Neutrophil (primary cell): ENCODE data around the gene TBATA.

Experiments
- H3K27ac ChIP-seq: fragments of 200-600 bp; sonication (generic); 2 replicates; pipeline ENCODE4 v1.5.1; 2016; ENCODE audit warnings: mild to moderate bottlenecking, moderate library complexity
- H3K27me3 ChIP-seq: fragments of 200-600 bp; sonication (generic); 2 replicates; pipeline ENCODE4 v1.6.0; 2016; ENCODE audit warnings: mild to moderate bottlenecking
- H3K36me3 ChIP-seq: fragments of 200-600 bp; sonication (generic); 2 replicates; pipeline ENCODE4 v1.5.1; 2017
- H3K4me1 ChIP-seq, 2 experiments: fragments of 200-600 bp in 1 of 2; sonication (generic) in 1 of 2; 1 replicate in 1 of 2; 2 replicates in 1 of 2; pipeline versions ENCODE4 v1.5.1 to v1.6.1; 2013 to 2016; ENCODE audit warnings: low read depth in 1 of 2, low read length in 1 of 2, mild to moderate bottlenecking in 1 of 2, moderate library complexity in 1 of 2; ENCODE audit not compliant: control insufficient read depth in 1 of 2, insufficient read depth in 1 of 2
- H3K4me3 ChIP-seq, 2 experiments: fragments of 200-600 bp in 1 of 2; sonication (generic) in 1 of 2; 1 replicate in 1 of 2; 2 replicates in 1 of 2; pipeline ENCODE4 v1.5.1; 2013 to 2016; ENCODE audit warnings: low read depth in 1 of 2, low read length in 1 of 2, mild to moderate bottlenecking in 1 of 2, moderate library complexity in 1 of 2
- H3K9me3 ChIP-seq: fragments of 200-600 bp; sonication (generic); 2 replicates; pipeline ENCODE4 v1.5.1; 2016
- TF ChIP-seq, protein P1 (sequence below): fragments of 200-600 bp; sonication (generic); IDR thresholded peaks from 2 replicates; pipeline ENCODE4 v1.5.1; 2016; ENCODE audit warnings: antibody characterized with exemption

Gene TBATA

DNA sequence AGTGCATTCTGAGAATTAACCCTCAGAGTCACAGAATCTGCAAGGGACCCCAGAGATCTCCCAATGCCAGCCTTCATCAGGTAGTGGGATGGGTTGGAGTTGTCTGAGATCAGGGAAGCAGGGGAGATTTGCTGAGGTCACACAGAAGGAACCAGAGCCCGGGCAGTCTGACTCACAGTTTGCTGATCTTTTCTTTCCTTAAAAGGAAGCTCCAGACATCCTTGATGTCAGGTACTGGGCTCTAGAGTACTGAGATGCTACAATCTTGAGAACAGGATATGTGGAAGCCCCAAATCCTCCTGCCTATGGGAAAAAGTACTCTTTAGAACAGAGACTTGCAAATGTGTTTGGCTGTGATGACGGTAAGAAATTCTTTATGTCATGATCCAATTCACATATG is 706 bp downstream of the TBATA start:
- peaks cover 24% of the 10 kb centered on the region for H3K27me3 ChIP-seq
- H3K4me1 ChIP-seq: no peaks in the 10 kb centered on the region

DNA sequence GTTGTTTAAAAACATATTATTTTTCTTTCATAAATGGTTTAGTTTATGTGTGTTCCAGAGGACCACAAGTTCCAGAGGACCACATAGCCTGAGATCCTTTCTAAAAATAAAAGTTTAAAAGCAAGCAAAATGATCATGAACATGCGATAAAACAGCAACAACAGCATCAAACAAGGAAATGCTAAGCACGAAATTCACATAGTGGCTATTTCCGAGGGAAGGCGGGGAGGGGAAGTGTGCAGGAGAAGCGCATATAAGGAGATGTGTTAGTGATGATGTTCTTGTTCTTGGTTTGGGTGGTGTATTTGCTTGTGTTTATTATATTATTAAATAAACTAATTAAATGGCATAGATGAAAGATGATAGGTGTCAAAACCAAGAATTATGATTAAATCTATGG is 1.2 kb downstream of the TBATA start:
- no peaks in the 10 kb centered on the region for H3K4me1 ChIP-seq
- TF ChIP-seq, protein P1, sequence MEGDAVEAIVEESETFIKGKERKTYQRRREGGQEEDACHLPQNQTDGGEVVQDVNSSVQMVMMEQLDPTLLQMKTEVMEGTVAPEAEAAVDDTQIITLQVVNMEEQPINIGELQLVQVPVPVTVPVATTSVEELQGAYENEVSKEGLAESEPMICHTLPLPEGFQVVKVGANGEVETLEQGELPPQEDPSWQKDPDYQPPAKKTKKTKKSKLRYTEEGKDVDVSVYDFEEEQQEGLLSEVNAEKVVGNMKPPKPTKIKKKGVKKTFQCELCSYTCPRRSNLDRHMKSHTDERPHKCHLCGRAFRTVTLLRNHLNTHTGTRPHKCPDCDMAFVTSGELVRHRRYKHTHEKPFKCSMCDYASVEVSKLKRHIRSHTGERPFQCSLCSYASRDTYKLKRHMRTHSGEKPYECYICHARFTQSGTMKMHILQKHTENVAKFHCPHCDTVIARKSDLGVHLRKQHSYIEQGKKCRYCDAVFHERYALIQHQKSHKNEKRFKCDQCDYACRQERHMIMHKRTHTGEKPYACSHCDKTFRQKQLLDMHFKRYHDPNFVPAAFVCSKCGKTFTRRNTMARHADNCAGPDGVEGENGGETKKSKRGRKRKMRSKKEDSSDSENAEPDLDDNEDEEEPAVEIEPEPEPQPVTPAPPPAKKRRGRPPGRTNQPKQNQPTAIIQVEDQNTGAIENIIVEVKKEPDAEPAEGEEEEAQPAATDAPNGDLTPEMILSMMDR: no peak
- H3K27ac ChIP-seq: no peak overlapping the region
- no peaks in the 10 kb centered on the region for H3K36me3 ChIP-seq
- peaks cover 24% of the 10 kb centered on the region for H3K27me3 ChIP-seq
- H3K9me3 ChIP-seq: no peaks in the 10 kb centered on the region
- no peak overlapping the region for H3K4me3 ChIP-seq

More for the DNA sequence above, 706 bp downstream of the TBATA start:
- no peak overlapping the region for H3K27ac ChIP-seq
- no peaks in the 10 kb centered on the region for H3K9me3 ChIP-seq
- TF ChIP-seq, protein P1: no peak
- H3K4me3 ChIP-seq: no peak overlapping the region
- no peaks in the 10 kb centered on the region for H3K36me3 ChIP-seq

DNA sequence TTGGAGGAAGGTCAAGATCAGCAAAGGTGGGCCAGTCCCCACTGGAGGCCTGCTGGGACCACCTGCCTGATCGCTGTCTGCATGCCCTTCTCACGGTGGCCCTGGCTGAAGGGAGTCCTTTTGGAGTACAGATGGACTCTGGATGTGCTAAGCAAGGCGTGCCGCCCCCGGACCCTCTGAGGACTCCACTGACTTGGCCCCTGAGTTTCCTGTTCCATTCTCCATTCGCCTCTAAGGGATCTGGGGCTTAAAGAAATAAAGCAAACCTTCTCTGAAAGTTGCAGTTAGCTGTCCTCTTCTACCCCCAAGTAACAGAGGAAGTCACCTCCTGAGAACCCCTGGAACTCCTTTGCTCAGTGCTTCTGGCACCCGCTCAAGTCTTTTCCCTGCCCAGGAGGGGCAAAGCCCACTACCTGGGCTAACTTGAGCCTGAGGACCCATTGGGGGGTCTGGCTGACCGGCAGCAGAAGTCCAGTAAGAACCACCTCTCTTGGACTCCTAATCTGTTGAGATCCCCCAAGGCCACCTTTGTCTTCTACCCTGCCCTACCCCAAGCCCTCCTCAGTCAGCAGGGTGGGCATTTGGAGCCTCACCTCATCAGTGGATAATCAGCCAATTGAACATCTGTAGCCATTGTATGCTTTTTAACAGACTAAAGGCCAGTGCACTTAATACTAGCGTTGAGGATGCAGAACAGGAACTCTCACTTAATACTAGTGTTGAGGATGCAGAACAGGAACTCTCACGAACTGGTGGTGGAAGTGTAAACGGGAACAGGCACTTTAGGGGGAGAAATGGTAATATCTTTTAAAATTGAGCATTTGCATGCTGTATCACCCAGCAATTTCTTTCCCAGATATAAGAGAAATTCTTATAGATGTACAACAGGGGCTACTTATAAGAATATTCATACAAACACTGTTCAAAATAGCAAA is 2.2 kb downstream of the TBATA start:
- Histone ChIP-seq H3K9me3 (no peaks in the 10 kb centered on the region), H3K36me3 (no peaks in the 10 kb centered on the region), H3K27me3 (peaks cover 24% of the 10 kb centered on the region), H3K27ac (no peak overlapping the region), H3K4me1 (no peaks in the 10 kb centered on the region), H3K4me3 (no peak overlapping the region)
- TF ChIP-seq, protein P1: no peak

DNA sequence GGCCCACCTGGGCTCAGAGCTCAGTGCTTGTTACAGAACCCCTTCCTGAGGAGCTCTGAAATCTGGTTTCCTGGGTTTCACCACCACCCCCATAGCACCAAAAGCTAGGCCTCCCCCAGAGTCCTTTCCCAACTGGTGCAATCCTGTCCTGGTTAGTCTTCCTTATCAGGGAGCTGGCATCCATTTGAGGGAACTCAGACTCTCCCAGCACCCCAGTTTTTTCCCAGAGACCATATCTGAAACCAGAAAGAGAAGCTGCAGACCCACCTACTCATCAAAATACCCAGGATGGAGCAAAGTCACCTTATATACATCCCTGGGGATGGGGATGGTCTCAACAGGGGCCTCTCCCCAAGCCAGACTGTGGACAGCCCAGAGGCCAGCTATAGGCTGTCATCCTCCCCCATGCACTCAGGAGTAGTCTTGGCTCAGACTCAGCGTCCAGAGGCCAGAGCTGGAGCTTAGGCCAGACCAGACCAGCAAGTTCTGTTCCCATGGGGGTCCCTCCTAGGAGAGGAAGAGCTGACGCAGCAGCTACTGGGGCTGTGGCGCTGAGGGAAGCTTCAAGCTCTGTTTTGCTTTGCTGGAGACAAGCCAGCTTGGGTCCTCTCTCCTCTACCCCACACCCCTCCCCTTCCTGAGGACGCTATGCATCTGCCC is 3.0 kb downstream of the TBATA start:
- H3K36me3 ChIP-seq: no peaks in the 10 kb centered on the region
- TF ChIP-seq, protein P1: no peak
- H3K9me3 ChIP-seq: no peaks in the 10 kb centered on the region
- H3K4me3 ChIP-seq: no peak overlapping the region
- H3K4me1 ChIP-seq: no peaks in the 10 kb centered on the region
- H3K27ac ChIP-seq: no peak overlapping the region
- peaks cover 24% of the 10 kb centered on the region for H3K27me3 ChIP-seq

DNA sequence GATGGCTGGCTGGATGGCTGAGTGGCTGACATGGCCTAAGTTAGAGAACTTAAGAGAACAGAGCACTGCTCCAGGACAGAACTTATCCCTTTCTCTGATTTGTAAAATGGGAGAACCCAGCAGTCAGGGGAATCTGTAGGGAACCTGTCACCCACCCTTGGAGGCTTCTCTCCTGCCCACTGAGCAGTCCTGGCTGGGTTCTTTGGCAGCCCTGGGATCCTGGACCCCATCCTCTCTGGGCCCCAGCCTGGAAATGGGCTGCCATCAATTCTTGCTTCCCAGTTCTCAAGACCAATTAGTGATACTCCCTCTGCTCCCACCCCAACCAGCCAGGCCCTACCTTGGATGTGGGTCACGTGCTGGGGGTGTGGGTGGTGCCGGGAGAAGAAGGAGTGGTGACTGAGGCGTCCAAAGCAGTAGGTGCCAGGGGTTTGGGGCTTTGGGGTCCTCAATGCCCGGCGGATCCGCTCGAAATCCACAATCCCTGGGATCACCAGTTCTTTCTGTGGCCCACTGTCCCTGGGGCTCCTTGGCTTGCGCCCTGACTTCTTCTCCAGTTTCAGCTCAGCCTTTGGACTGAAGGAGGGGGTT is 3.6 kb downstream of the TBATA start:
- no peaks in the 10 kb centered on the region for H3K36me3 ChIP-seq
- no peak overlapping the region for H3K4me3 ChIP-seq
- no peaks in the 10 kb centered on the region for H3K4me1 ChIP-seq
- no peaks in the 10 kb centered on the region for H3K9me3 ChIP-seq
- TF ChIP-seq, protein P1: no peak
- peaks cover 24% of the 10 kb centered on the region for H3K27me3 ChIP-seq
- no peak overlapping the region for H3K27ac ChIP-seq
